Progenitor cell of endocrine pancreas (in vitro differentiated cells): ENCODE results near the gene DHCR24. TPM values are rescaled to one million over a fixed set of nuclear protein-coding genes. Genes with fewer than 3 reads are reported as not detected.

ENCODE experiments used
- DNase-seq: peaks from one replicate; pipeline ENCODE4 v3.0.0; 2021; ENCODE audit warnings: low spot score; ENCODE audit not compliant: unreplicated experiment
- H3K27ac Mint-ChIP-seq: 2 replicates; pipeline ENCODE4 v1.8.0; 2021; ENCODE audit warnings: mild to moderate bottlenecking, moderate library complexity, mixed read lengths
- H3K27me3 Mint-ChIP-seq: 2 replicates; pipeline ENCODE4 v1.8.0; 2021; ENCODE audit warnings: mixed read lengths
- H3K36me3 Mint-ChIP-seq: 2 replicates; pipeline ENCODE4 v1.8.0; 2022; ENCODE audit warnings: mixed read lengths; ENCODE audit not compliant: insufficient read depth
- H3K4me1 Mint-ChIP-seq: 2 replicates; pipeline ENCODE4 v1.8.0; 2021; ENCODE audit warnings: low read depth, mixed read lengths
- H3K4me3 Mint-ChIP-seq: 2 replicates; pipeline ENCODE4 v1.8.0; 2021; ENCODE audit warnings: low read depth, mild to moderate bottlenecking, moderate library complexity, mixed read lengths
- H3K9me3 Mint-ChIP-seq: 2 replicates; pipeline ENCODE4 v1.8.0; 2021; ENCODE audit warnings: low read depth, mixed read lengths
- total RNA-seq: library from RNA; stranded (reverse); gene quantifications from 2 replicates; pipeline ENCODE4 v1.2.1, GENCODE V29; 2021
- TF ChIP-seq, protein P1 (sequence below): fragments of 200-600 bp; sonication (generic); IDR thresholded peaks from one replicate; pipeline ENCODE4 v1.5.0; 2021; ENCODE audit warnings: antibody characterized with exemption, mild to moderate bottlenecking; ENCODE audit not compliant: unreplicated experiment

Gene DHCR24
- total RNA-seq, 1 donor from 2014 or later: 229 TPM

DNA sequence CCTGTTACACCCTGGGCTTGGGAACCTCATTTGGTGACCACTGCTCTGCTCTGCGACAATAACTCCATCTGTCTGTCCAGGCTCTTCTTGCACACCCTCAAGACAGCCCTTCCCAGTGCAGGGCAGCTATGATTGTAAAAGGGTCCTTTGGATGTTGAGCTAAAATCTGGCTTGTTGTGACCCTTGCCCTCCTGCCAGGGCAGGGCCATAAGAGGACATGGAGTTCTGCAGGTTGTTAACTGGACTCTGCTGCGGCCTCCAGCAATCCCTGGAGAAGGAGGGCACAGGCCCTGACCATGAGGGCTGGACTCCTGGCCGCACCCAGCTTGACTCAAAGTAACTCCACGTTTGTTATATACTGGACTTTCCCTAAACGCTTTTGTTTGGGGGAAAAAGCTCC is 41.2 kb downstream of the DHCR24 start:
- no peak for DNase-seq
- TF ChIP-seq, protein P1, sequence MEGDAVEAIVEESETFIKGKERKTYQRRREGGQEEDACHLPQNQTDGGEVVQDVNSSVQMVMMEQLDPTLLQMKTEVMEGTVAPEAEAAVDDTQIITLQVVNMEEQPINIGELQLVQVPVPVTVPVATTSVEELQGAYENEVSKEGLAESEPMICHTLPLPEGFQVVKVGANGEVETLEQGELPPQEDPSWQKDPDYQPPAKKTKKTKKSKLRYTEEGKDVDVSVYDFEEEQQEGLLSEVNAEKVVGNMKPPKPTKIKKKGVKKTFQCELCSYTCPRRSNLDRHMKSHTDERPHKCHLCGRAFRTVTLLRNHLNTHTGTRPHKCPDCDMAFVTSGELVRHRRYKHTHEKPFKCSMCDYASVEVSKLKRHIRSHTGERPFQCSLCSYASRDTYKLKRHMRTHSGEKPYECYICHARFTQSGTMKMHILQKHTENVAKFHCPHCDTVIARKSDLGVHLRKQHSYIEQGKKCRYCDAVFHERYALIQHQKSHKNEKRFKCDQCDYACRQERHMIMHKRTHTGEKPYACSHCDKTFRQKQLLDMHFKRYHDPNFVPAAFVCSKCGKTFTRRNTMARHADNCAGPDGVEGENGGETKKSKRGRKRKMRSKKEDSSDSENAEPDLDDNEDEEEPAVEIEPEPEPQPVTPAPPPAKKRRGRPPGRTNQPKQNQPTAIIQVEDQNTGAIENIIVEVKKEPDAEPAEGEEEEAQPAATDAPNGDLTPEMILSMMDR: no peak
- no peak overlapping the region for H3K4me3 Mint-ChIP-seq
- no peaks in the 10 kb centered on the region for H3K27me3 Mint-ChIP-seq
- no peak overlapping the region for H3K27ac Mint-ChIP-seq
- H3K36me3 Mint-ChIP-seq: peaks cover 25% of the 10 kb centered on the region
- H3K4me1 Mint-ChIP-seq: no peaks in the 10 kb centered on the region
- H3K9me3 Mint-ChIP-seq: peaks cover 3% of the 10 kb centered on the region

- Mint-ChIP-seq H3K4me3 (no peak overlapping the region), H3K36me3 (peaks cover 14% of the 10 kb centered on the region), H3K4me1 (no peaks in the 10 kb centered on the region), H3K27ac (no peak overlapping the region), H3K9me3 (peaks cover 3% of the 10 kb centered on the region), H3K27me3 (no peaks in the 10 kb centered on the region)
- TF ChIP-seq, protein P1: no peak
- no peak for DNase-seq
Observed at GRCh38 chr1:54844564-54844963, 42.4 kb downstream of the DHCR24 start.

DNA sequence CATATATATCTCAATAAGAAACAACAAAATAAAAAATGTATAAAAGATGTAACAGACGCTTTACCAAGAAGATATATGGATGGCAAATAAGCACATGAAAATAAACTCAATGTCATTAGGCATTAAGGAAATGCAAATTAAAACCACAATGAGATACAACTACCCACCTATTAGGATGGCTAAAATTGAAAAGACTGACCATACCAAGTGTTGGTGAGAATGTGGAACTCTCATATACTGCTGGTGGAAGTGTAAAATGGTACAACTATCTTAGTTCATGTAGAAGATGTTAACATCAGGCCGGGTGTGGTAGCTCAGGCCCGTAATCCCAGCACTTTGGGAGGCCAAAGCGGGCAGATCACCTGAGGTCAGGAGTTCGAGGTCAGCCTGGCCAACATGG is 43.5 kb downstream of the DHCR24 start:
- Mint-ChIP-seq H3K4me1 (no peaks in the 10 kb centered on the region), H3K9me3 (peaks cover 3% of the 10 kb centered on the region)
- no peak for DNase-seq

DNA sequence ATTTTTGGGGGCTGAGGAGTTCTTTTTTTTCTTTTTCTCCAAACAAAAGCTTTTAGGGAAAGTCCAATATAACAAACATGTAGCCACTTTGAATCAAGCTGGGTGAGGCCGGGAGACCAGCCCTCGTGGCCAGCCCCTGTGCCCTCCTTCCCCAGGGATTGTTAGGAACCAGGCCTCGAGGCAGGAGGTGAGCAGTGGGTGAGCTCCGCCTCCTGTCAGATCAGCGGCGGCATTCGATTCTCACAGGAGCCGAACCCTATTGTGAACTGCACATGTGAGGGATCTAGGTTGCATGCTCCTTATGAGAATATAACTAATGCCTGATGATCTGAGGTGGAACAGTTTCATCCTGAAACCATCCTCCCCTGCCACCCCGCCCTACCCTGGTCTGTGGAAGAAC is 44.0 kb downstream of the DHCR24 start:
- Mint-ChIP-seq H3K27me3 (no peaks in the 10 kb centered on the region), H3K4me1 (no peaks in the 10 kb centered on the region), H3K9me3 (peaks cover 3% of the 10 kb centered on the region), H3K4me3 (no peak overlapping the region), H3K36me3 (peaks cover 3% of the 10 kb centered on the region), H3K27ac (no peak overlapping the region)
- TF ChIP-seq, protein P1: no peak
- DNase-seq: no peak

More for the DNA sequence above, 43.5 kb downstream of the DHCR24 start:
- TF ChIP-seq, protein P1: no peak
- Mint-ChIP-seq H3K4me3 (no peak overlapping the region), H3K36me3 (peaks cover 6% of the 10 kb centered on the region), H3K27ac (no peak overlapping the region), H3K27me3 (no peaks in the 10 kb centered on the region)

- TF ChIP-seq, protein P1: no peak
- H3K9me3 Mint-ChIP-seq: peaks cover 3% of the 10 kb centered on the region
Observed at GRCh38 chr1:54842206-54842915, 44.6 kb downstream of the DHCR24 start.

More at GRCh38 chr1:54842206-54842915, 44.6 kb downstream of the DHCR24 start:
- no peak for DNase-seq
- Mint-ChIP-seq H3K36me3 (peaks cover 3% of the 10 kb centered on the region), H3K27me3 (no peaks in the 10 kb centered on the region), H3K4me3 (no peak overlapping the region), H3K27ac (no peak overlapping the region), H3K4me1 (no peaks in the 10 kb centered on the region)
